GM21576 (cell line): ENCODE data around the gene FABP2.

Experiments
- ATAC-seq: cut with Tn5 transposase; IDR thresholded peaks from one replicate; pipeline ENCODE4 v1.9.1; 2021; ENCODE audit warnings: mild to moderate bottlenecking, moderate library complexity; ENCODE audit not compliant: unreplicated experiment

FABP2 gene

GRCh38 chr4:119268466-119268865 is 53.5 kb downstream of the FABP2 start:
- no peak for ATAC-seq
